IMR-90 (cell line): ENCODE data around the gene TEDC1.

Experiments used
- BHLHE40 ChIP-seq: fragments of 150-350 bp; IDR thresholded peaks from 2 replicates; pipeline ENCODE4 v1.6.1; 2016; ENCODE audit warnings: mild to moderate bottlenecking, low read depth, low read length
- CEBPB ChIP-seq: IDR thresholded peaks from 2 replicates; pipeline ENCODE4 v1.6.1; 2012; ENCODE audit warnings: low read depth, low read length, improper control_type of control experiment
- FOS ChIP-seq: fragments of 150-350 bp; IDR thresholded peaks from 2 replicates; pipeline ENCODE4 v1.6.1; 2016; ENCODE audit warnings: low read depth, low read length
- MAFK ChIP-seq: IDR thresholded peaks from 2 replicates; pipeline ENCODE4 v1.6.1; 2012; ENCODE audit warnings: low read depth, low read length, improper control_type of control experiment
- MXI1 ChIP-seq: IDR thresholded peaks from 2 replicates; pipeline ENCODE4 v1.6.1; 2012; ENCODE audit warnings: low read depth, mild to moderate bottlenecking, low read length, moderate library complexity, borderline replicate concordance
- NFE2L2 ChIP-seq: fragments of 150-350 bp; IDR thresholded peaks from 2 replicates; pipeline ENCODE4 v1.6.1; 2016; ENCODE audit warnings: low read depth, mild to moderate bottlenecking, low read length
- POLR2A ChIP-seq: IDR thresholded peaks from 2 replicates; pipeline ENCODE4 v1.6.1; 2012; ENCODE audit warnings: mild to moderate bottlenecking, low read depth, low read length
- RAD21 ChIP-seq: IDR thresholded peaks from 2 replicates; pipeline ENCODE4 v1.6.1; 2012; ENCODE audit warnings: low read length, improper control_type of control experiment
- RFX5 ChIP-seq: IDR thresholded peaks from 2 replicates; pipeline ENCODE4 v1.8.0; 2012; ENCODE audit warnings: low read depth, mild to moderate bottlenecking, low read length, moderate library complexity
- SMC3 ChIP-seq: fragments of 150-350 bp; IDR thresholded peaks from 2 replicates; pipeline ENCODE4 v1.6.1; 2016; ENCODE audit warnings: low read depth, mild to moderate bottlenecking, antibody characterized with exemption, low read length, moderate library complexity
- TF ChIP-seq, protein P1 (sequence below): conservative IDR thresholded peaks from 2 replicates; pipeline ENCODE4 v1.5.1; 2012; ENCODE audit warnings: mild to moderate bottlenecking, low read depth, low read length, improper control_type of control experiment
- TF ChIP-seq, protein P2 (sequence below): fragments of 150-350 bp; IDR thresholded peaks from 2 replicates; pipeline ENCODE4 v1.6.1; 2017; ENCODE audit warnings: mild to moderate bottlenecking, antibody characterized with exemption, low read length, low read depth
- TF ChIP-seq, protein P3 (sequence below): fragments of 150-350 bp; IDR thresholded peaks from 2 replicates; pipeline ENCODE4 v1.6.1; 2016; ENCODE audit warnings: low read depth, mild to moderate bottlenecking, low read length, moderate library complexity, borderline replicate concordance

DNA sequence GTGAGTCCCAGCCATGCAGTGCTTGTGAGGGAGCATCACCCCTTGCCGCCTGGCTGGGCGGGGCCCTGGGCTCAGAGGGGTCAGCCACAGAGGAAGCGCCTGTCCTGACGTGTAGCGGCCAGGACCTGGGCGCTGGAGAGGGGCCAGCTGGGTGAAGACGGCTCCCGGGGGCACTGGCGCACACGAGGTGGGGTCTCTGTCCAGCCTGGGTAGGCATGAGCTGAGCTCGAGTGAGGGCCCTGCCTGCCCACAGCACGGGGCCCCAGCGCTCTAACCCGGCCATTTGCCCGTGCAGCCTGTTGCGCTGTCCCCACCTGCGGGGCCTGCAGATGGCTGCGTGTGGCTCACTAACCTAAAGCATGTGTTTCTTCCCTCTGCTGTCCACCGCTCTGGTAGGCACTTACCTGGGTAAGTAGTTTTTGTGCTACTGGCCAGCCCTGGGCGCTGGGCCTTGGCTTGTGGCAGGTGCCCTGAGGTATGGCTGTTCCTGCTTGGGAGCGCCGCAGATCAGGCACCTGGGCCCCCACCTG, 23.0 kb upstream of the TEDC1 start:
- TF ChIP-seq NFE2L2, result no peak
- TF ChIP-seq, protein P1, sequence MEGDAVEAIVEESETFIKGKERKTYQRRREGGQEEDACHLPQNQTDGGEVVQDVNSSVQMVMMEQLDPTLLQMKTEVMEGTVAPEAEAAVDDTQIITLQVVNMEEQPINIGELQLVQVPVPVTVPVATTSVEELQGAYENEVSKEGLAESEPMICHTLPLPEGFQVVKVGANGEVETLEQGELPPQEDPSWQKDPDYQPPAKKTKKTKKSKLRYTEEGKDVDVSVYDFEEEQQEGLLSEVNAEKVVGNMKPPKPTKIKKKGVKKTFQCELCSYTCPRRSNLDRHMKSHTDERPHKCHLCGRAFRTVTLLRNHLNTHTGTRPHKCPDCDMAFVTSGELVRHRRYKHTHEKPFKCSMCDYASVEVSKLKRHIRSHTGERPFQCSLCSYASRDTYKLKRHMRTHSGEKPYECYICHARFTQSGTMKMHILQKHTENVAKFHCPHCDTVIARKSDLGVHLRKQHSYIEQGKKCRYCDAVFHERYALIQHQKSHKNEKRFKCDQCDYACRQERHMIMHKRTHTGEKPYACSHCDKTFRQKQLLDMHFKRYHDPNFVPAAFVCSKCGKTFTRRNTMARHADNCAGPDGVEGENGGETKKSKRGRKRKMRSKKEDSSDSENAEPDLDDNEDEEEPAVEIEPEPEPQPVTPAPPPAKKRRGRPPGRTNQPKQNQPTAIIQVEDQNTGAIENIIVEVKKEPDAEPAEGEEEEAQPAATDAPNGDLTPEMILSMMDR, result no peak
- no peak for TF ChIP-seq POLR2A
- TF ChIP-seq, protein P2, sequence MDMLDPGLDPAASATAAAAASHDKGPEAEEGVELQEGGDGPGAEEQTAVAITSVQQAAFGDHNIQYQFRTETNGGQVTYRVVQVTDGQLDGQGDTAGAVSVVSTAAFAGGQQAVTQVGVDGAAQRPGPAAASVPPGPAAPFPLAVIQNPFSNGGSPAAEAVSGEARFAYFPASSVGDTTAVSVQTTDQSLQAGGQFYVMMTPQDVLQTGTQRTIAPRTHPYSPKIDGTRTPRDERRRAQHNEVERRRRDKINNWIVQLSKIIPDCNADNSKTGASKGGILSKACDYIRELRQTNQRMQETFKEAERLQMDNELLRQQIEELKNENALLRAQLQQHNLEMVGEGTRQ, result no peak
- TF ChIP-seq CEBPB, result no peak
- no peak for TF ChIP-seq SMC3
- TF ChIP-seq FOS, result no peak
- no peak for TF ChIP-seq BHLHE40
- TF ChIP-seq MAFK, result no peak
- no peak for TF ChIP-seq MXI1
- TF ChIP-seq RAD21, result no peak
- TF ChIP-seq RFX5, result no peak
- TF ChIP-seq, protein P3, sequence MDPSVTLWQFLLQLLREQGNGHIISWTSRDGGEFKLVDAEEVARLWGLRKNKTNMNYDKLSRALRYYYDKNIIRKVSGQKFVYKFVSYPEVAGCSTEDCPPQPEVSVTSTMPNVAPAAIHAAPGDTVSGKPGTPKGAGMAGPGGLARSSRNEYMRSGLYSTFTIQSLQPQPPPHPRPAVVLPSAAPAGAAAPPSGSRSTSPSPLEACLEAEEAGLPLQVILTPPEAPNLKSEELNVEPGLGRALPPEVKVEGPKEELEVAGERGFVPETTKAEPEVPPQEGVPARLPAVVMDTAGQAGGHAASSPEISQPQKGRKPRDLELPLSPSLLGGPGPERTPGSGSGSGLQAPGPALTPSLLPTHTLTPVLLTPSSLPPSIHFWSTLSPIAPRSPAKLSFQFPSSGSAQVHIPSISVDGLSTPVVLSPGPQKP, result no peak
